Glutamatergic neuron (in vitro differentiated cells): Measurements from ENCODE around the gene SYT2. TPM values are rescaled to one million over a fixed set of nuclear protein-coding genes. Genes with fewer than 3 reads are reported as not detected.
A peak's percentile ranks its signal among the peaks of the same experiment; 100 is the strongest.

Experiments used
- DNase-seq: peaks from one replicate; pipeline ENCODE4 v3.0.0; 2022
- H3K27ac Mint-ChIP-seq: one replicate; pipeline ENCODE4 v1.8.0; 2020; ENCODE audit warnings: mild to moderate bottlenecking, mixed read lengths, inconsistent platforms; ENCODE audit not compliant: unreplicated experiment
- H3K27me3 Mint-ChIP-seq: one replicate; pipeline ENCODE4 v1.8.0; 2020; ENCODE audit warnings: mild to moderate bottlenecking, moderate library complexity, mixed read lengths, inconsistent platforms; ENCODE audit not compliant: unreplicated experiment
- H3K36me3 Mint-ChIP-seq: one replicate; pipeline ENCODE4 v1.8.0; 2020; ENCODE audit warnings: mild to moderate bottlenecking, mixed read lengths, inconsistent platforms; ENCODE audit not compliant: unreplicated experiment
- H3K4me1 Mint-ChIP-seq: one replicate; pipeline ENCODE4 v1.8.0; 2020; ENCODE audit warnings: mild to moderate bottlenecking, low read depth, mixed read lengths, inconsistent platforms; ENCODE audit not compliant: unreplicated experiment
- H3K4me3 Mint-ChIP-seq: one replicate; pipeline ENCODE4 v1.8.0; 2020; ENCODE audit warnings: mild to moderate bottlenecking, mixed read lengths, inconsistent platforms; ENCODE audit not compliant: unreplicated experiment
- H3K9me3 Mint-ChIP-seq: one replicate; pipeline ENCODE4 v1.8.0; 2020; ENCODE audit warnings: mild to moderate bottlenecking, moderate library complexity, mixed read lengths, inconsistent platforms; ENCODE audit not compliant: unreplicated experiment
- total RNA-seq: library from RNA; stranded (reverse); fragmentation: NEBNext Ultra II Directional; extraction: Animal tissue kit (Norgen Biotek cat#: 25700); gene quantifications from one replicate; pipeline ENCODE4 v1.2.1, GENCODE V29; 2021; ENCODE audit not compliant: unreplicated experiment
- TF ChIP-seq, protein P1 (sequence below): fragments of 200-600 bp; sonication (generic); IDR thresholded peaks from one replicate; pipeline ENCODE4 v1.5.0; 2021; ENCODE audit not compliant: partially characterized antibody, unreplicated experiment

SYT2 gene
- total RNA-seq, 1 donor from 2014 or later: 2.6 TPM

DNA sequence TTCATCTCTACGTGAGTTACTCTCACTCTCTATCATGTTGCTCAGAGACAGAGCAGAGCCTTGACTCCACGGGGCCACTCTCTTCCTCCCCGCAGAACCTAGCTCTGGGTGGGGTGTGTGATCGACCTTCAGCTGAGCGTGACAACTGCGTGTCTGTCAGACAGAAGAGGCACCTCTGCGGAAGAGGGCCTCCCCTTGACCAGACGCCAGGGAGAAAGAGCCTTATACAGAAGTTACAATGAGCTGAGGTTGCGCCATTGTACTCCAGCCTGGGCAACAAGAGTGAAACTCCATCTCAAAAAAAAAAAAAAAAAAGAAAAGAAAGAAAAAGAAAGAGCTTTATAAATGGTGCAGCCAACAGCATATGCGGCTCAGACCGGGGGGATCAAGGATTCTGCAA is 22.9 kb downstream of the SYT2 start:
- peaks cover 12% of the 10 kb centered on the region for H3K27me3 Mint-ChIP-seq
- no peak for DNase-seq
- no peaks in the 10 kb centered on the region for H3K36me3 Mint-ChIP-seq
- H3K4me1 Mint-ChIP-seq: peaks cover 58% of the 10 kb centered on the region
- H3K9me3 Mint-ChIP-seq: peaks cover 15% of the 10 kb centered on the region
- peak overlapping the region; percentile 57 for H3K4me3 Mint-ChIP-seq
- H3K27ac Mint-ChIP-seq: peak overlapping the region; percentile 46
- TF ChIP-seq, protein P1, sequence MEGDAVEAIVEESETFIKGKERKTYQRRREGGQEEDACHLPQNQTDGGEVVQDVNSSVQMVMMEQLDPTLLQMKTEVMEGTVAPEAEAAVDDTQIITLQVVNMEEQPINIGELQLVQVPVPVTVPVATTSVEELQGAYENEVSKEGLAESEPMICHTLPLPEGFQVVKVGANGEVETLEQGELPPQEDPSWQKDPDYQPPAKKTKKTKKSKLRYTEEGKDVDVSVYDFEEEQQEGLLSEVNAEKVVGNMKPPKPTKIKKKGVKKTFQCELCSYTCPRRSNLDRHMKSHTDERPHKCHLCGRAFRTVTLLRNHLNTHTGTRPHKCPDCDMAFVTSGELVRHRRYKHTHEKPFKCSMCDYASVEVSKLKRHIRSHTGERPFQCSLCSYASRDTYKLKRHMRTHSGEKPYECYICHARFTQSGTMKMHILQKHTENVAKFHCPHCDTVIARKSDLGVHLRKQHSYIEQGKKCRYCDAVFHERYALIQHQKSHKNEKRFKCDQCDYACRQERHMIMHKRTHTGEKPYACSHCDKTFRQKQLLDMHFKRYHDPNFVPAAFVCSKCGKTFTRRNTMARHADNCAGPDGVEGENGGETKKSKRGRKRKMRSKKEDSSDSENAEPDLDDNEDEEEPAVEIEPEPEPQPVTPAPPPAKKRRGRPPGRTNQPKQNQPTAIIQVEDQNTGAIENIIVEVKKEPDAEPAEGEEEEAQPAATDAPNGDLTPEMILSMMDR: no peak

DNA sequence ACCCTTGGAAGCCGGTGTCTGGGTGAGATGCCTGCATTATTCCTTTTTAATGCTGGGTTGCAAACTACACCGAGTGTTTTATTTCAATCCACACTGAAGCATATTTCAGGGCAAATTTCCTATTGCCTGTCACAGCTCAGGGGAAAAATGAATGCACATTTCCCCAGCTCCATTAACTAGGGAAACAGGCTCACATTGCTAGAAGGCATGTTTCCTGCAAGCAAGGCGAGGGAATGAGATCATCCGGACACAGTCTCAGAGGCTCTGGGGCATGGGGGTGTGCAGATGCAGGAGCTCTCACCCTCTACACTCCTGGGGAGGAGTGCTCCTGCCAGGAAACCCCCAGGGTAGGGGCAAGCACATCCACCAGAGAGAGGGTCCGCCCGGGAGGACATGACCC is 24.6 kb downstream of the SYT2 start:
- Mint-ChIP-seq H3K36me3 (no peaks in the 10 kb centered on the region), H3K4me3 (no peak overlapping the region), H3K4me1 (peaks cover 48% of the 10 kb centered on the region), H3K9me3 (peaks cover 15% of the 10 kb centered on the region), H3K27ac (no peak overlapping the region), H3K27me3 (peaks cover 12% of the 10 kb centered on the region)
- DNase-seq: no peak
- TF ChIP-seq, protein P1: no peak

GRCh38 chr1:202684716-202685115 is 25.5 kb downstream of the SYT2 start:
- Mint-ChIP-seq H3K36me3 (no peaks in the 10 kb centered on the region), H3K9me3 (peaks cover 12% of the 10 kb centered on the region), H3K4me3 (no peak overlapping the region), H3K4me1 (peaks cover 39% of the 10 kb centered on the region), H3K27me3 (peaks cover 8% of the 10 kb centered on the region), H3K27ac (no peak overlapping the region)
- no peak for DNase-seq
- TF ChIP-seq, protein P1: no peak

DNA sequence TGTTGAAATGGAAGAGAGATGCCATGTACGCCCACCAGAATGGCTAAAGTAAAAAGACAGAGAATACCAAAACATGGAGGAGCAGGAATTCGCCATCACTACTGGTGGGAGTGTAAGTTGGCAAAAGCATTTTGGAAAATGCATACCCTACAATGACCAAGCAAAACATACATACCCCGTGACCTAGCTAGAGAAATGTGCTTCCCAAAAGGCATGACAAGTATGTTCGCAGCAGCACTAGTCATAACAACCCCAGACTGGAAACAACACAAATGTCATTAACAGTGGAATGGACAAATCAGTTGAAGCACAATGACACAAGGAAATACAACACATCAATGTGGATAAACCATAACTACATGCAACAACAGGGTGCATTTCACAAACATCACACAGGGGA is 27.2 kb downstream of the SYT2 start:
- no peak overlapping the region for H3K4me3 Mint-ChIP-seq
- TF ChIP-seq, protein P1: no peak
- H3K27me3 Mint-ChIP-seq: peaks cover 2% of the 10 kb centered on the region
- H3K4me1 Mint-ChIP-seq: peaks cover 32% of the 10 kb centered on the region
- peaks cover 5% of the 10 kb centered on the region for H3K9me3 Mint-ChIP-seq
- no peak overlapping the region for H3K27ac Mint-ChIP-seq
- no peak for DNase-seq
- peaks cover 3% of the 10 kb centered on the region for H3K36me3 Mint-ChIP-seq

- DNase-seq: no peak
- TF ChIP-seq, protein P1: no peak
- no peak overlapping the region for H3K27ac Mint-ChIP-seq
- peaks cover 3% of the 10 kb centered on the region for H3K9me3 Mint-ChIP-seq
- no peak overlapping the region for H3K4me3 Mint-ChIP-seq
- peaks cover 26% of the 10 kb centered on the region for H3K4me1 Mint-ChIP-seq
- peaks cover 2% of the 10 kb centered on the region for H3K27me3 Mint-ChIP-seq
- peaks cover 3% of the 10 kb centered on the region for H3K36me3 Mint-ChIP-seq
Measured at GRCh38 chr1:202682477-202682876, 27.8 kb downstream of the SYT2 start.
